Liver (tissue), 3 donors: ENCODE measurements around the gene DIAPH3.
"Not testable (repeated sequence)": the region's sequence is repeated elsewhere in the genome, so short reads cannot be mapped to it uniquely, and the experiment has no call there.

ENCODE experiments used
- ATF3 ChIP-seq: IDR thresholded peaks from 2 replicates; pipeline ENCODE4 v1.6.1; 2016; ENCODE audit warnings: antibody characterized with exemption
- CTCF ChIP-seq: fragments of 150-350 bp; IDR thresholded peaks from 2 replicates; pipeline ENCODE4 v1.5.1; 2017; ENCODE audit warnings: improper control_type of control experiment, low read depth, low read length; ENCODE audit not compliant: missing input control
- EGR1 ChIP-seq, 2 donors: IDR thresholded peaks; 2 replicates each; pipeline ENCODE4 v1.6.1; 2016 to 2018; ENCODE audit warnings: antibody characterized with exemption in 2 of 2, low read depth in 2 of 2
- FOXA2 ChIP-seq: IDR thresholded peaks from 2 replicates; pipeline ENCODE4 v1.6.1; 2016; ENCODE audit warnings: antibody characterized with exemption
- GABPA ChIP-seq, 2 donors: IDR thresholded peaks in 1 of 2; conservative IDR thresholded peaks in 1 of 2; 2 replicates each; pipeline ENCODE4 v1.6.1; 2016; ENCODE audit warnings: antibody characterized with exemption in 2 of 2, mild to moderate bottlenecking in 1 of 2, moderate library complexity in 1 of 2
- MAX ChIP-seq: IDR thresholded peaks from 2 replicates; pipeline ENCODE4 v1.6.1; 2016; ENCODE audit warnings: antibody characterized with exemption
- NR2F2 ChIP-seq: IDR thresholded peaks from 2 replicates; pipeline ENCODE4 v1.6.1; 2016; ENCODE audit warnings: antibody characterized with exemption
- RAD21 ChIP-seq, 2 donors: IDR thresholded peaks; 2 replicates each; pipeline ENCODE4 v1.6.1; 2016; ENCODE audit warnings: antibody characterized with exemption in 2 of 2, mild to moderate bottlenecking in 2 of 2
- REST ChIP-seq: IDR thresholded peaks from 2 replicates; pipeline ENCODE4 v1.6.1; 2016; ENCODE audit warnings: antibody characterized with exemption, mild to moderate bottlenecking
- SP1 ChIP-seq: IDR thresholded peaks from 2 replicates; pipeline ENCODE4 v1.6.1; 2018; ENCODE audit warnings: antibody characterized with exemption, mild to moderate bottlenecking
- TAF1 ChIP-seq: conservative IDR thresholded peaks from 2 replicates; pipeline ENCODE4 v1.6.1; 2016; ENCODE audit warnings: antibody characterized with exemption, mild to moderate bottlenecking
- ZBTB33 ChIP-seq: IDR thresholded peaks from 2 replicates; pipeline ENCODE4 v1.6.1; 2016; ENCODE audit warnings: antibody characterized with exemption
- donor health status: healthy.
- donor health status: healthy.

GRCh38 chr13:60083780-60084179, 79.9 kb downstream of the DIAPH3 start:
- TF ChIP-seq CTCF; EGR1 (IDR thresholded peaks at IDR 0.05; ENCODE audit: low read depth in 2 of 2); TAF1; RAD21 (IDR thresholded peaks at IDR 0.05); REST; GABPA (IDR thresholded peaks at IDR 0.05 in 1 of 2, conservative IDR thresholded peaks at IDR 0.05 in 1 of 2); SP1; ATF3; MAX; ZBTB33; FOXA2; NR2F2: not testable (repeated sequence)
